OCI-LY3 (cell line): ENCODE data around the gene PDE3A.

ENCODE experiments used
- CTCF ChIP-seq: fragments of 200-600, 300-600 bp; sonication (generic); IDR thresholded peaks from 2 replicates; pipeline ENCODE4 v1.5.1; 2014; ENCODE audit warnings: antibody characterized with exemption, low read length, low read depth
- EZH2phosphoT487 ChIP-seq: fragments of 200-600 bp; shearing (Covaris generic); IDR thresholded peaks from 2 replicates; pipeline ENCODE4 v1.6.1; 2018; ENCODE audit warnings: antibody characterized with exemption, mixed run types, low read depth

GRCh38 chr12:20368114-20368650, at the start of gene PDE3A:
- TF ChIP-seq CTCF (no peak), EZH2phosphoT487 (no peak)
